Ovary (tissue), 3 donors: ENCODE measurements around the gene ANXA9.

Source experiments
- POLR2A ChIP-seq: fragments of 450-650 bp; IDR thresholded peaks from one replicate; pipeline ENCODE4 v1.6.1; 2017; ENCODE audit warnings: antibody characterized with exemption, mild to moderate bottlenecking, moderate library complexity
- TF ChIP-seq, protein P1 (sequence below), 3 donors: fragments of 450-650 bp in 2 of 3; fragments of 200-600 bp in 1 of 3; IDR thresholded peaks; one replicate each; pipeline versions ENCODE4 v1.5.1 to v1.8.0; 2016 to 2022; ENCODE audit warnings: antibody characterized with exemption in 3 of 3, mild to moderate bottlenecking in 1 of 3
- donor health status: DM: no; HTN: no; CAD: no.

GRCh38 chr1:150967936-150968335, 14.2 kb upstream of the ANXA9 start:
- no peak for TF ChIP-seq POLR2A
- TF ChIP-seq, protein P1, sequence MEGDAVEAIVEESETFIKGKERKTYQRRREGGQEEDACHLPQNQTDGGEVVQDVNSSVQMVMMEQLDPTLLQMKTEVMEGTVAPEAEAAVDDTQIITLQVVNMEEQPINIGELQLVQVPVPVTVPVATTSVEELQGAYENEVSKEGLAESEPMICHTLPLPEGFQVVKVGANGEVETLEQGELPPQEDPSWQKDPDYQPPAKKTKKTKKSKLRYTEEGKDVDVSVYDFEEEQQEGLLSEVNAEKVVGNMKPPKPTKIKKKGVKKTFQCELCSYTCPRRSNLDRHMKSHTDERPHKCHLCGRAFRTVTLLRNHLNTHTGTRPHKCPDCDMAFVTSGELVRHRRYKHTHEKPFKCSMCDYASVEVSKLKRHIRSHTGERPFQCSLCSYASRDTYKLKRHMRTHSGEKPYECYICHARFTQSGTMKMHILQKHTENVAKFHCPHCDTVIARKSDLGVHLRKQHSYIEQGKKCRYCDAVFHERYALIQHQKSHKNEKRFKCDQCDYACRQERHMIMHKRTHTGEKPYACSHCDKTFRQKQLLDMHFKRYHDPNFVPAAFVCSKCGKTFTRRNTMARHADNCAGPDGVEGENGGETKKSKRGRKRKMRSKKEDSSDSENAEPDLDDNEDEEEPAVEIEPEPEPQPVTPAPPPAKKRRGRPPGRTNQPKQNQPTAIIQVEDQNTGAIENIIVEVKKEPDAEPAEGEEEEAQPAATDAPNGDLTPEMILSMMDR (IDR thresholded peaks at IDR 0.05) = no peak
